Measurements from ENCODE around the gene HHAT. TPM values are rescaled to one million over a fixed set of nuclear protein-coding genes. Genes with fewer than 3 reads are reported as not detected.
"Not testable (repeated sequence)": the region's sequence is repeated elsewhere in the genome, so short reads cannot be mapped to it uniquely, and the experiment has no call there.

HHAT gene
- total and polyA plus RNA-seq, 3 donors from 2014 or later, result 8.5 to 24.3 (median 23.8) TPM

GRCh38 chr1:210655511-210655910, 326.8 kb downstream of the HHAT start:
- H3K36me3 ChIP-seq (ENCODE audit: low read depth, missing control alignments), result no peaks in the 10 kb centered on the region
- H3K4me1 ChIP-seq, result no peaks in the 10 kb centered on the region
- intact Hi-C loops (cut with DNase I; ENCODE audit: low total_unique reads), result no loop called here
- H3K9me3 ChIP-seq, result no peaks in the 10 kb centered on the region
- no peak overlapping the region for H3K27ac ChIP-seq
- H3K27me3 ChIP-seq, result no peaks in the 10 kb centered on the region
- H3K4me3 ChIP-seq, result no peak overlapping the region
- no peak for DNase-seq
- no peak for TF ChIP-seq CTCF (IDR thresholded peaks at IDR 0.05)
- TF ChIP-seq POLR2A (IDR thresholded peaks at IDR 0.05), result no peak
- WGBS, 2 donors, result 82 to 85% methylated on average over 7 of the region's 7 CpGs

GRCh38 chr1:210657806-210658205, 329.1 kb downstream of the HHAT start:
- DNase-seq, result no peak
- Histone ChIP-seq H3K9me3 (no peaks in the 10 kb centered on the region), H3K4me3 (no peak overlapping the region), H3K27me3 (no peaks in the 10 kb centered on the region), H3K36me3 (ENCODE audit: low read depth, missing control alignments) (no peaks in the 10 kb centered on the region), H3K4me1 (no peaks in the 10 kb centered on the region), H3K27ac (no peak overlapping the region)
- TF ChIP-seq CTCF (IDR thresholded peaks at IDR 0.05), result no peak
- no peak for TF ChIP-seq POLR2A (IDR thresholded peaks at IDR 0.05)
- 83 to 91% methylated on average over 6 of the region's 6 CpGs for WGBS, 2 donors
- intact Hi-C loops (cut with DNase I; ENCODE audit: low total_unique reads), result no loop called here

GRCh38 chr1:210661520-210661919, 332.8 kb downstream of the HHAT start:
- H3K4me1 ChIP-seq; DNase-seq; H3K4me3 ChIP-seq; H3K36me3 ChIP-seq (ENCODE audit: low read depth, missing control alignments); H3K27me3 ChIP-seq; H3K9me3 ChIP-seq; H3K27ac ChIP-seq; intact Hi-C loops (cut with DNase I; ENCODE audit: low total_unique reads): not testable (repeated sequence)
- 96 to 97% methylated on average over 4 of the region's 4 CpGs for WGBS, 2 donors

- no peaks in the 10 kb centered on the region for H3K36me3 ChIP-seq (ENCODE audit: low read depth, missing control alignments)
- no peaks in the 10 kb centered on the region for H3K9me3 ChIP-seq
- no peak overlapping the region for H3K27ac ChIP-seq
- TF ChIP-seq POLR2A (IDR thresholded peaks at IDR 0.05), result no peak
- TF ChIP-seq CTCF (IDR thresholded peaks at IDR 0.05), result no peak
- intact Hi-C loops (cut with DNase I; ENCODE audit: low total_unique reads), result no loop called here
- WGBS, 2 donors, result 77 to 78% methylated on average over 4 of the region's 4 CpGs
- no peaks in the 10 kb centered on the region for H3K27me3 ChIP-seq
- DNase-seq, result no peak
- peaks cover 5% of the 10 kb centered on the region for H3K4me1 ChIP-seq
- H3K4me3 ChIP-seq, result no peak overlapping the region
Measured at GRCh38 chr1:210662291-210663050, 333.8 kb downstream of the HHAT start.

GRCh38 chr1:210663730-210664573, 335.2 kb downstream of the HHAT start:
- 57 to 62% methylated on average over 7 of the region's 7 CpGs for WGBS, 2 donors

More at GRCh38 chr1:210663730-210664573, 335.2 kb downstream of the HHAT start:
- DNase-seq, result no peak
- Histone ChIP-seq H3K4me1 (peaks cover 5% of the 10 kb centered on the region), H3K27ac (no peak overlapping the region), H3K4me3 (no peak overlapping the region), H3K36me3 (ENCODE audit: low read depth, missing control alignments) (no peaks in the 10 kb centered on the region), H3K9me3 (no peaks in the 10 kb centered on the region), H3K27me3 (no peaks in the 10 kb centered on the region)
- intact Hi-C loops (cut with DNase I; ENCODE audit: low total_unique reads), result no loop called here
- no peak for TF ChIP-seq POLR2A (IDR thresholded peaks at IDR 0.05)
- TF ChIP-seq CTCF (IDR thresholded peaks at IDR 0.05), result no peak

All from testis (tissue), 3 donors.